ENCODE results near the gene ITPK1. TPM values are rescaled to one million over a fixed set of nuclear protein-coding genes. Genes with fewer than 3 reads are reported as not detected.

Gene ITPK1
- total and polyA plus RNA-seq, 10 of the 15 experiments (the other 5 are each of a cell fraction or from before 2014, with no cell fraction given): 1.3 to 73.2 (median 27.0) TPM

- Histone ChIP-seq H3K4me1 (ENCODE audit: control insufficient read depth, insufficient read depth, low read length) (no peaks in the 10 kb centered on the region), H3K36me3 (ENCODE audit: control insufficient read depth in 2 of 2, insufficient read depth in 2 of 2, low read length in 1 of 2) (peaks cover 0 to 45% of the 10 kb centered on the region in 2 experiments; a peak in 3 of 4 replicates), H3K9me3 (replicated peaks; ENCODE audit: control insufficient read depth, insufficient read depth, low read length) (no peaks in the 10 kb centered on the region), H3K27me3 (replicated peaks in 1 of 2; ENCODE audit: control insufficient read depth in 2 of 2, insufficient read depth in 2 of 2, low read length in 1 of 2) (no peaks in the 10 kb centered on the region), H4K20me1 (ENCODE audit: control insufficient read depth, insufficient read depth) (no peaks in the 10 kb centered on the region; the same call in 1 of the 2 replicates), H2AFZ (ENCODE audit: control insufficient read depth, low read depth, low read length) (no peak overlapping the region), H3K4me2 (ENCODE audit: control insufficient read depth, insufficient read depth) (no peak overlapping the region), H3K4me3 (no peak overlapping the region), H3K27ac (ENCODE audit: control insufficient read depth, insufficient read depth) (no peak overlapping the region), H3K9ac (ENCODE audit: control insufficient read depth, insufficient read depth, low read length) (no peak overlapping the region), H3K79me2 (ENCODE audit: control insufficient read depth, insufficient read depth, low read length) (no peaks in the 10 kb centered on the region)
- ChIA-PET RAD21 (ENCODE audit: unreplicated experiment) (interaction anchor here (1.6 kb wide), 1 partner anchor 154 kb away, joined by 4 read pairs; no protein-coding TSS in a partner anchor), SMC1A (ENCODE audit: uncharacterized antibody, unreplicated experiment) (no interaction called here), CTCF (interaction anchor here (0.8 kb wide), 1 partner anchor 154 kb away, joined by 3 read pairs; no protein-coding TSS in a partner anchor), POLR2A (interaction anchor here (0.6 kb wide), 1 partner anchor 249 kb away, joined by 3 read pairs; no protein-coding TSS in a partner anchor)
- no TSS peak for BruUV-seq (replicated peaks)
- intact Hi-C loops (cut with micrococcal nuclease; ENCODE audit: unreplicated experiment) (no loop called here), in situ Hi-C loops (cut with MboI) (no loop called here)
- no peak for ATAC-seq
- no peak for DNase-seq (ENCODE audit: low read depth, low spot score)
- WGBS (ENCODE audit: insufficient coverage, insufficient replicate concordance, low lambda C conversion rate, missing lambda C conversion rate): 79% methylated on average over 10 of the region's 10 CpGs
- no peak for FAIRE-seq
- TF ChIP-seq NR2C2 (IDR thresholded peaks at IDR 0.05; ENCODE audit: borderline replicate concordance, control insufficient read depth, insufficient read length, low read depth): no peak
- no peak for TF ChIP-seq TAF1 (IDR thresholded peaks at IDR 0.05; ENCODE audit: borderline replicate concordance, low read depth, low read length)
- TF ChIP-seq E2F4 (IDR thresholded peaks at IDR 0.05; ENCODE audit: low read depth, low read length): no peak
- TF ChIP-seq POLR2AphosphoS5 (IDR thresholded peaks at IDR 0.05; ENCODE audit: low read length): no peak
- no peak for TF ChIP-seq IRF5 (IDR thresholded peaks at IDR 0.05; ENCODE audit: borderline replicate concordance)
- TF ChIP-seq ZZZ3 (IDR thresholded peaks at IDR 0.05; ENCODE audit: control insufficient read depth, insufficient read length, low read depth): no peak
- TF ChIP-seq RB1 (IDR thresholded peaks at IDR 0.05; ENCODE audit: borderline replicate concordance): no peak
- no peak for TF ChIP-seq RFX5 (IDR thresholded peaks at IDR 0.05; ENCODE audit: low read depth, low read length)
- TF ChIP-seq ATF2 (IDR thresholded peaks at IDR 0.05; ENCODE audit: low read length): no peak
- no peak for TF ChIP-seq POLR2AphosphoS2 (IDR thresholded peaks at IDR 0.05; ENCODE audit: low read depth, low read length)
- TF ChIP-seq ATF3 (IDR thresholded peaks at IDR 0.05; ENCODE audit: borderline replicate concordance, extremely low read depth, low read depth, low read length): no peak
- TF ChIP-seq NFYA (IDR thresholded peaks at IDR 0.05; ENCODE audit: borderline replicate concordance, low read depth, low read length): no peak
- no peak for TF ChIP-seq HSF1 (IDR thresholded peaks at IDR 0.05; ENCODE audit: low read depth, low read length)
- TF ChIP-seq BMI1 (IDR thresholded peaks at IDR 0.05; ENCODE audit: borderline replicate concordance): no peak
- no peak for TF ChIP-seq EP300 (IDR thresholded peaks at IDR 0.05; ENCODE audit: borderline replicate concordance in 1 of 2, control insufficient read depth in 1 of 2, low read depth in 2 of 2, low read length in 2 of 2)
- no peak for TF ChIP-seq ZBED1 (IDR thresholded peaks at IDR 0.05; ENCODE audit: borderline replicate concordance)
- no peak for TF ChIP-seq STAT3 (IDR thresholded peaks at IDR 0.05; ENCODE audit: low read depth, low read length)
Measured at GRCh38 chr14:92959189-92959531, 156.6 kb downstream of the ITPK1 start.

Data from GM12878 (cell line).